ENCODE results near the gene SERTAD3. TPM values are rescaled to one million over a fixed set of nuclear protein-coding genes. Genes with fewer than 3 reads are reported as not detected.

The SERTAD3 gene
- total and polyA plus RNA-seq, 2 donors from 2014 or later: 29.9 to 38.4 TPM

GRCh38 chr19:40396886-40397567, 47.1 kb downstream of the SERTAD3 start:
- no peaks in the 10 kb centered on the region for H3K4me1 ChIP-seq (ENCODE audit: control insufficient read depth in 2 of 3, insufficient read depth in 2 of 3, low read depth in 1 of 3, low read length in 3 of 3)
- H3K27ac ChIP-seq (ENCODE audit: low read depth in 2 of 2, low read length in 2 of 2): no peak overlapping the region
- H3K27me3 ChIP-seq (ENCODE audit: control insufficient read depth, insufficient read depth, low read length): no peaks in the 10 kb centered on the region
- FAIRE-seq (no peak), DNase-seq (no peak)
- no peak overlapping the region for H3K9ac ChIP-seq (ENCODE audit: low read length in 3 of 3)
- H3K9me3 ChIP-seq (ENCODE audit: control insufficient read depth in 2 of 3, insufficient read depth in 1 of 3, low read length in 3 of 3): no peaks in the 10 kb centered on the region
- H3K36me3 ChIP-seq (ENCODE audit: control insufficient read depth in 2 of 3, insufficient read depth in 3 of 3, low read length in 3 of 3): no peaks in the 10 kb centered on the region
- no peak overlapping the region for H3K4me3 ChIP-seq (ENCODE audit: low read length in 3 of 3)
- TF ChIP-seq, protein P1, sequence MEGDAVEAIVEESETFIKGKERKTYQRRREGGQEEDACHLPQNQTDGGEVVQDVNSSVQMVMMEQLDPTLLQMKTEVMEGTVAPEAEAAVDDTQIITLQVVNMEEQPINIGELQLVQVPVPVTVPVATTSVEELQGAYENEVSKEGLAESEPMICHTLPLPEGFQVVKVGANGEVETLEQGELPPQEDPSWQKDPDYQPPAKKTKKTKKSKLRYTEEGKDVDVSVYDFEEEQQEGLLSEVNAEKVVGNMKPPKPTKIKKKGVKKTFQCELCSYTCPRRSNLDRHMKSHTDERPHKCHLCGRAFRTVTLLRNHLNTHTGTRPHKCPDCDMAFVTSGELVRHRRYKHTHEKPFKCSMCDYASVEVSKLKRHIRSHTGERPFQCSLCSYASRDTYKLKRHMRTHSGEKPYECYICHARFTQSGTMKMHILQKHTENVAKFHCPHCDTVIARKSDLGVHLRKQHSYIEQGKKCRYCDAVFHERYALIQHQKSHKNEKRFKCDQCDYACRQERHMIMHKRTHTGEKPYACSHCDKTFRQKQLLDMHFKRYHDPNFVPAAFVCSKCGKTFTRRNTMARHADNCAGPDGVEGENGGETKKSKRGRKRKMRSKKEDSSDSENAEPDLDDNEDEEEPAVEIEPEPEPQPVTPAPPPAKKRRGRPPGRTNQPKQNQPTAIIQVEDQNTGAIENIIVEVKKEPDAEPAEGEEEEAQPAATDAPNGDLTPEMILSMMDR (IDR thresholded peaks at IDR 0.05; ENCODE audit: borderline replicate concordance, extremely low read depth, insufficient read depth): no peak
- intact Hi-C loops (cut with DNase I): no loop called here

DNA sequence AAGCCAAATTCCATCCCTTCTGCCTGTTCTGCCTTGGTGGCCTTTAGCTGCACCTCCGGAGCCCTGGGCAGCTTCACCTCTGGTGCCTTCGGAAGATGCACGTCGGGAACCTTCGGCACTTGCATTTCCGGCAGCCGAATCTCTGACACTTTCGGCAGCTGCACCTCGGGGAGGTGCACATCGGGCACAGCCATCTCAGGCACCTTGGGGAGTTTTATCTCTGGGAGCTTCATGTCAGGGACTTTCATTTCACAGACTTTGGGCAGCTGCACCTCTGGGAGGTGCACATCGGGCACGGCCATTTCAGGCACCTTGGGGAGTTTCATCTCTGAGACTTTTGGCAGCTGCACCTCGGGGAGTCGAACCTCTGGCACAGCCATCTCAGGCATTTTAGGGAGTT, 48.2 kb downstream of the SERTAD3 start:
- Histone ChIP-seq H3K36me3 (ENCODE audit: control insufficient read depth in 2 of 3, insufficient read depth in 3 of 3, low read length in 3 of 3) (no peaks in the 10 kb centered on the region), H3K4me1 (ENCODE audit: control insufficient read depth in 2 of 3, insufficient read depth in 2 of 3, low read depth in 1 of 3, low read length in 3 of 3) (no peaks in the 10 kb centered on the region), H3K9me3 (ENCODE audit: control insufficient read depth in 2 of 3, insufficient read depth in 1 of 3, low read length in 3 of 3) (no peaks in the 10 kb centered on the region), H3K27me3 (ENCODE audit: control insufficient read depth, insufficient read depth, low read length) (no peaks in the 10 kb centered on the region), H3K27ac (ENCODE audit: low read depth in 2 of 2, low read length in 2 of 2) (no peak overlapping the region), H3K4me3 (ENCODE audit: low read length in 3 of 3) (no peak overlapping the region), H3K9ac (ENCODE audit: low read length in 3 of 3) (no peak overlapping the region)
- DNase-seq: no peak
- TF ChIP-seq, protein P1 (IDR thresholded peaks at IDR 0.05; ENCODE audit: borderline replicate concordance, extremely low read depth, insufficient read depth): no peak
- FAIRE-seq: no peak
- intact Hi-C loops (cut with DNase I): no loop called here

DNA sequence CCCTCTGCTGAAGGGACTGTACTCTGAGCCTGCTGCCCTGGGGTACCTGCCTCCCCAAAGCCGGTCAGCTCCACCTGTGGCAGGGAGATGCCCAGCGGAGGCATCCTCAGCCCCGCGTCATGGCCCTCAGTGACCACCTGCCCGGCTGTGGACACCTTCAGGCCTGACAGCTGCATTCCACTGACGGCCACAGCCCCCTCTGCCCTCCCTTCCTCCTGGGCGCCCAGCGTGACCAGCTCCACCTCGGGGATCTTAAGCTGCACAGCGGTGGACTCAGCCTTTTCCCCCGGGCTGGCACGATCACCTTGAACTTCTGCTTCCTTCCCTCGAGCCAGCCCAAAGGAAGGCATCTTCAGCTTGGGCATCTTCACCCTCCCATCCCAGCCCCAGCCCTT, 49.3 kb downstream of the SERTAD3 start:
- Histone ChIP-seq H3K9ac (ENCODE audit: low read length in 3 of 3) (no peak overlapping the region), H3K36me3 (ENCODE audit: control insufficient read depth in 2 of 3, insufficient read depth in 3 of 3, low read length in 3 of 3) (no peaks in the 10 kb centered on the region), H3K9me3 (ENCODE audit: control insufficient read depth in 2 of 3, insufficient read depth in 1 of 3, low read length in 3 of 3) (no peaks in the 10 kb centered on the region), H3K4me3 (ENCODE audit: low read length in 3 of 3) (no peak overlapping the region), H3K27ac (ENCODE audit: low read depth in 2 of 2, low read length in 2 of 2) (no peak overlapping the region), H3K4me1 (ENCODE audit: control insufficient read depth in 2 of 3, insufficient read depth in 2 of 3, low read depth in 1 of 3, low read length in 3 of 3) (no peaks in the 10 kb centered on the region), H3K27me3 (ENCODE audit: control insufficient read depth, insufficient read depth, low read length) (no peaks in the 10 kb centered on the region)
- FAIRE-seq (no peak), DNase-seq (peak in 3 of 5 donors; percentile 34 to 37 (median 35))
- TF ChIP-seq, protein P1 (IDR thresholded peaks at IDR 0.05; ENCODE audit: borderline replicate concordance, extremely low read depth, insufficient read depth): no peak
- intact Hi-C loops (cut with DNase I): no loop called here

Measured in kidney (tissue), 14 donors.